Astrocyte of the cerebellum (primary cell): ENCODE data around the gene DPYSL4.

Experiments used
- DNase-seq: peaks from one replicate; pipeline ENCODE4 v3.0.0-alpha.2; 2011; ENCODE audit warnings: low read depth
- H3K4me3 ChIP-seq: 2 replicates; pipeline ENCODE4 v1.5.1; 2011; ENCODE audit warnings: mild to moderate bottlenecking, low read depth, low read length, moderate library complexity
- CTCF ChIP-seq: IDR thresholded peaks from 2 replicates; pipeline ENCODE4 v1.5.1; 2012; ENCODE audit warnings: low read length, low read depth, moderate library complexity, mild to moderate bottlenecking; ENCODE audit errors: missing control alignments
- in situ Hi-C: cut with HindIII; loops from 2 replicates; pipeline ENCODE4 v1.10.0; 2017; ENCODE audit warnings: low sequenced_read_pairs

DPYSL4 gene

GRCh38 chr10:132141076-132141475 is 45.7 kb upstream of the DPYSL4 start:
- H3K4me3 ChIP-seq: no peak overlapping the region
- no peak for TF ChIP-seq CTCF
- in situ Hi-C loops: no loop called here
- DNase-seq: no peak

- H3K4me3 ChIP-seq: no peak overlapping the region
- no peak for DNase-seq
- no peak for TF ChIP-seq CTCF
- in situ Hi-C loops: no loop called here
Observed at GRCh38 chr10:132141526-132142395, 45.0 kb upstream of the DPYSL4 start.

GRCh38 chr10:132142396-132143161 is 44.2 kb upstream of the DPYSL4 start:
- peak; percentile 71 for TF ChIP-seq CTCF

GRCh38 chr10:132143162-132143561 is 43.6 kb upstream of the DPYSL4 start:
- in situ Hi-C loops: no loop called here
- DNase-seq: no peak
- no peak overlapping the region for H3K4me3 ChIP-seq
- TF ChIP-seq CTCF: no peak

More at GRCh38 chr10:132142396-132143161, 44.2 kb upstream of the DPYSL4 start:
- in situ Hi-C loops: no loop called here
- no peak overlapping the region for H3K4me3 ChIP-seq
- no peak for DNase-seq

GRCh38 chr10:132144086-132144485 is 42.7 kb upstream of the DPYSL4 start:
- no peak for DNase-seq
- TF ChIP-seq CTCF: no peak
- in situ Hi-C loops: no loop called here
- no peak overlapping the region for H3K4me3 ChIP-seq

- DNase-seq: no peak
- no peak for TF ChIP-seq CTCF
- in situ Hi-C loops: no loop called here
- no peak overlapping the region for H3K4me3 ChIP-seq
Observed at GRCh38 chr10:132145002-132145401, 41.7 kb upstream of the DPYSL4 start.
